Measurements from ENCODE around the gene PLCB4.

- TF ChIP-seq CTCF (IDR thresholded peaks at IDR 0.05; ENCODE audit: insufficient read depth, low read length) (no peak), POLR2AphosphoS5 (IDR thresholded peaks at IDR 0.05; ENCODE audit: low read depth) (no peak), GABPA (IDR thresholded peaks at IDR 0.05; ENCODE audit: low read depth) (no peak), REST (IDR thresholded peaks at IDR 0.05; ENCODE audit: insufficient replicate concordance, low read depth) (no peak), SPI1 (IDR thresholded peaks at IDR 0.05; ENCODE audit: borderline replicate concordance, low read depth) (no peak)
Measured at GRCh38 chr20:9353916-9354276, 285.0 kb downstream of the PLCB4 start.
